Measurements from ENCODE around the gene P2RY14.

P2RY14 gene

GRCh38 chr3:151226825-151227224 is 51.5 kb downstream of the P2RY14 start:
- Histone ChIP-seq H4K5ac (ENCODE audit: low read length) (no peak overlapping the region), H3K4ac (ENCODE audit: low read depth, low read length) (no peak overlapping the region), H4K8ac (ENCODE audit: low read depth, low read length) (no peak overlapping the region), H3K4me2 (ENCODE audit: low read length) (no peak overlapping the region), H2BK15ac (replicated peaks; ENCODE audit: low read depth) (no peak overlapping the region), H2AK5ac (ENCODE audit: low read length) (no peak overlapping the region), H3K23ac (ENCODE audit: low read length) (no peak overlapping the region), H3K4me1 (ENCODE audit: control insufficient read depth, low read depth, low read length) (peaks cover 5% of the 10 kb centered on the region), H3K27me3 (ENCODE audit: insufficient read depth, low read length, poor library complexity) (no peaks in the 10 kb centered on the region), H3K9ac (ENCODE audit: low read length) (no peak overlapping the region), H2BK5ac (ENCODE audit: low read length) (no peak overlapping the region), H2BK120ac (ENCODE audit: low read depth, low read length) (no peak overlapping the region), H3K27ac (ENCODE audit: low read depth, low read length) (no peak overlapping the region), H3K79me1 (ENCODE audit: low read length) (no peaks in the 10 kb centered on the region), H3K18ac (ENCODE audit: low read length) (no peak overlapping the region), H3K4me3 (ENCODE audit: low read length) (no peak overlapping the region), H3K79me2 (ENCODE audit: control insufficient read depth, insufficient read depth, low read length) (no peaks in the 10 kb centered on the region), H3K56ac (ENCODE audit: low read length) (peak overlapping the region; percentile 30), H3K36me3 (ENCODE audit: control insufficient read depth, insufficient read depth, low read length) (no peaks in the 10 kb centered on the region)
- no peak for DNase-seq
- WGBS (ENCODE audit: extremely low coverage, insufficient coverage, low lambda C conversion rate): no CpG with 5 or more reads among the region's 5 CpGs

- no CpG with 5 or more reads among the region's 4 CpGs for WGBS (ENCODE audit: extremely low coverage, insufficient coverage, low lambda C conversion rate)
- peak; percentile 37 for DNase-seq
- H4K8ac ChIP-seq (ENCODE audit: low read depth, low read length): no peak overlapping the region
Measured at GRCh38 chr3:151226088-151226563, 52.2 kb downstream of the P2RY14 start.

DNA sequence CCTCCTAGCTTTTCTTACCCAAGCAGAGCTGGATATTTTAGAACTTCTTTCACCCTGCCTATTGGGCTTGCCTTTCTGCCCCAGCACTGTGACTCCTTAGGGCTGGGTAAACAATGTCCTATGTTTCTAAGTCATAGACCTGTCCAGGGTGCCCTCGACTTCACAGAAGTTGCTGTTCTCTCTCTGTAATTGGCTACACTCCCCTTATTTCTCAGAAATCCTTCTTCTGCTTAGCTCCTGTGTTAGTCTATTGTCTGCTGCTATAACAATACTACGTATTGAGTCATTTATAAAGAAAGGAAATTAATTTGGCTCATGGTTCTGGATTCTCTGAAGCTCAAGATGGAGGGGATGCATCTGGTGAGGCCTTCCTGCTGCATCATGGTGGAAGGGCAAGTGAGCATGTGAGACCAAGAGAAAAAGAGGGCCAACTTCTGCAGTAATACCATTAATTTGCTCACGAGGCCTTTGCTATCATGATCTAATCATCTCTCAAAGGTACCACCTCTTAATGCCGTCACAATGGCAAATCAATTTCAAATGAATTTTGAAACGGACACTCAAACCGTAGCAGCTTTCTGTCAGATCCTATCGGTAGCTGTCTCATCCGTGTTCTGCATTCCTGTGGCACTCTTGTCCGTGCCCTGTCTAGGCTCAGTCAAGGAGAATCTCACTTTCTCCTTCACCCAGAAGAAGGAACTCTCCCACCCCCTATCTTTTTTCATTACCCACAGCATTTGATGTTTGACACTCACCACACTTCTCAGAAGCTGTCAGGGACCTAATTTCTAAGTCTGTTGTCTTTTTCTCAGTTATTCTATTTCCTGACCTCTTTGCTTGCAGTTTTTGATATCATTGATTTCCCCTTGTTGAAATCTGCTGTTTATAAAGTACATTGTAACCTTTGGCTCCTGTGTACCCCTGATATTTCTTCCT is 53.0 kb downstream of the P2RY14 start:
- no peak overlapping the region for H4K8ac ChIP-seq (ENCODE audit: low read depth, low read length)
- no peaks in the 10 kb centered on the region for H3K27me3 ChIP-seq (ENCODE audit: insufficient read depth, low read length, poor library complexity)
- H3K18ac ChIP-seq (ENCODE audit: low read length): no peak overlapping the region
- H3K4me3 ChIP-seq (ENCODE audit: low read length): no peak overlapping the region
- H3K79me2 ChIP-seq (ENCODE audit: control insufficient read depth, insufficient read depth, low read length): no peaks in the 10 kb centered on the region
- H2BK15ac ChIP-seq (replicated peaks; ENCODE audit: low read depth): no peak overlapping the region
- no peaks in the 10 kb centered on the region for H3K79me1 ChIP-seq (ENCODE audit: low read length)
- no peaks in the 10 kb centered on the region for H3K36me3 ChIP-seq (ENCODE audit: control insufficient read depth, insufficient read depth, low read length)
- H2BK5ac ChIP-seq (ENCODE audit: low read length): no peak overlapping the region
- WGBS (ENCODE audit: extremely low coverage, insufficient coverage, low lambda C conversion rate): no CpG with 5 or more reads among the region's 9 CpGs
- peaks cover 5% of the 10 kb centered on the region for H3K4me1 ChIP-seq (ENCODE audit: control insufficient read depth, low read depth, low read length)
- no peak overlapping the region for H3K4me2 ChIP-seq (ENCODE audit: low read length)
- H3K23ac ChIP-seq (ENCODE audit: low read length): no peak overlapping the region
- H2BK120ac ChIP-seq (ENCODE audit: low read depth, low read length): no peak overlapping the region
- no peak overlapping the region for H3K9ac ChIP-seq (ENCODE audit: low read length)
- H3K27ac ChIP-seq (ENCODE audit: low read depth, low read length): no peak overlapping the region
- no peak overlapping the region for H3K4ac ChIP-seq (ENCODE audit: low read depth, low read length)
- DNase-seq: no peak
- H3K56ac ChIP-seq (ENCODE audit: low read length): no peak overlapping the region
- no peak overlapping the region for H4K5ac ChIP-seq (ENCODE audit: low read length)
- no peak overlapping the region for H2AK5ac ChIP-seq (ENCODE audit: low read length)

More at GRCh38 chr3:151226088-151226563, 52.2 kb downstream of the P2RY14 start:
- no peak overlapping the region for H3K4me2 ChIP-seq (ENCODE audit: low read length)
- H2BK120ac ChIP-seq (ENCODE audit: low read depth, low read length): no peak overlapping the region
- H2BK15ac ChIP-seq (replicated peaks; ENCODE audit: low read depth): no peak overlapping the region
- no peak overlapping the region for H3K9ac ChIP-seq (ENCODE audit: low read length)
- H2BK5ac ChIP-seq (ENCODE audit: low read length): no peak overlapping the region
- no peak overlapping the region for H3K27ac ChIP-seq (ENCODE audit: low read depth, low read length)
- no peaks in the 10 kb centered on the region for H3K27me3 ChIP-seq (ENCODE audit: insufficient read depth, low read length, poor library complexity)
- H3K23ac ChIP-seq (ENCODE audit: low read length): no peak overlapping the region
- H2AK5ac ChIP-seq (ENCODE audit: low read length): no peak overlapping the region
- H3K56ac ChIP-seq (ENCODE audit: low read length): no peak overlapping the region
- no peaks in the 10 kb centered on the region for H3K79me1 ChIP-seq (ENCODE audit: low read length)
- H3K4ac ChIP-seq (ENCODE audit: low read depth, low read length): no peak overlapping the region
- H3K4me3 ChIP-seq (ENCODE audit: low read length): no peak overlapping the region
- H4K5ac ChIP-seq (ENCODE audit: low read length): no peak overlapping the region
- peaks cover 5% of the 10 kb centered on the region for H3K4me1 ChIP-seq (ENCODE audit: control insufficient read depth, low read depth, low read length)
- no peak overlapping the region for H3K18ac ChIP-seq (ENCODE audit: low read length)
- no peaks in the 10 kb centered on the region for H3K36me3 ChIP-seq (ENCODE audit: control insufficient read depth, insufficient read depth, low read length)
- H3K79me2 ChIP-seq (ENCODE audit: control insufficient read depth, insufficient read depth, low read length): no peaks in the 10 kb centered on the region

GRCh38 chr3:151224268-151224866 is 54.0 kb downstream of the P2RY14 start:
- no peak overlapping the region for H2AK5ac ChIP-seq (ENCODE audit: low read length)
- H3K79me1 ChIP-seq (ENCODE audit: low read length): no peaks in the 10 kb centered on the region
- no CpG with 5 or more reads among the region's 4 CpGs for WGBS (ENCODE audit: extremely low coverage, insufficient coverage, low lambda C conversion rate)
- peaks cover 5% of the 10 kb centered on the region for H3K4me1 ChIP-seq (ENCODE audit: control insufficient read depth, low read depth, low read length)
- H3K4me3 ChIP-seq (ENCODE audit: low read length): no peak overlapping the region
- no peak overlapping the region for H2BK5ac ChIP-seq (ENCODE audit: low read length)
- no peak overlapping the region for H2BK15ac ChIP-seq (replicated peaks; ENCODE audit: low read depth)
- H3K23ac ChIP-seq (ENCODE audit: low read length): no peak overlapping the region
- H4K5ac ChIP-seq (ENCODE audit: low read length): no peak overlapping the region
- no peaks in the 10 kb centered on the region for H3K79me2 ChIP-seq (ENCODE audit: control insufficient read depth, insufficient read depth, low read length)
- H3K56ac ChIP-seq (ENCODE audit: low read length): no peak overlapping the region
- no peak overlapping the region for H2BK120ac ChIP-seq (ENCODE audit: low read depth, low read length)
- H3K18ac ChIP-seq (ENCODE audit: low read length): no peak overlapping the region
- H3K36me3 ChIP-seq (ENCODE audit: control insufficient read depth, insufficient read depth, low read length): no peaks in the 10 kb centered on the region
- no peak for DNase-seq
- no peak overlapping the region for H3K27ac ChIP-seq (ENCODE audit: low read depth, low read length)
- H3K4me2 ChIP-seq (ENCODE audit: low read length): no peak overlapping the region
- H4K8ac ChIP-seq (ENCODE audit: low read depth, low read length): no peak overlapping the region
- no peaks in the 10 kb centered on the region for H3K27me3 ChIP-seq (ENCODE audit: insufficient read depth, low read length, poor library complexity)
- H3K4ac ChIP-seq (ENCODE audit: low read depth, low read length): no peak overlapping the region
- H3K9ac ChIP-seq (ENCODE audit: low read length): no peak overlapping the region

GRCh38 chr3:151219056-151219455 is 59.3 kb downstream of the P2RY14 start:
- Histone ChIP-seq H3K4me2 (ENCODE audit: low read length) (no peak overlapping the region), H4K5ac (ENCODE audit: low read length) (no peak overlapping the region), H2BK15ac (replicated peaks; ENCODE audit: low read depth) (no peak overlapping the region), H3K4me3 (ENCODE audit: low read length) (no peak overlapping the region), H4K8ac (ENCODE audit: low read depth, low read length) (no peak overlapping the region), H3K79me1 (ENCODE audit: low read length) (no peaks in the 10 kb centered on the region), H2BK5ac (ENCODE audit: low read length) (no peak overlapping the region), H2BK120ac (ENCODE audit: low read depth, low read length) (no peak overlapping the region), H3K27me3 (ENCODE audit: insufficient read depth, low read length, poor library complexity) (no peaks in the 10 kb centered on the region), H3K18ac (ENCODE audit: low read length) (no peak overlapping the region), H2AK5ac (ENCODE audit: low read length) (no peak overlapping the region), H3K4me1 (ENCODE audit: control insufficient read depth, low read depth, low read length) (no peaks in the 10 kb centered on the region), H3K23ac (ENCODE audit: low read length) (no peak overlapping the region), H3K56ac (ENCODE audit: low read length) (no peak overlapping the region), H3K27ac (ENCODE audit: low read depth, low read length) (no peak overlapping the region), H3K79me2 (ENCODE audit: control insufficient read depth, insufficient read depth, low read length) (no peaks in the 10 kb centered on the region), H3K36me3 (ENCODE audit: control insufficient read depth, insufficient read depth, low read length) (no peaks in the 10 kb centered on the region), H3K4ac (ENCODE audit: low read depth, low read length) (no peak overlapping the region), H3K9ac (ENCODE audit: low read length) (no peak overlapping the region)
- no CpG with 5 or more reads among the region's 1 CpG for WGBS (ENCODE audit: extremely low coverage, insufficient coverage, low lambda C conversion rate)
- DNase-seq: no peak

Measured in mesendoderm (in vitro differentiated cells).